HG02973 (cell line): ENCODE data around the gene IQCH.
"Not testable (repeated sequence)": the region's sequence is repeated elsewhere in the genome, so short reads cannot be mapped to it uniquely, and the experiment has no call there.

Experiments
- ATAC-seq: cut with Tn5 transposase; IDR thresholded peaks from one replicate; pipeline ENCODE4 v1.9.1; 2021; ENCODE audit warnings: moderate library complexity; ENCODE audit not compliant: unreplicated experiment

The IQCH gene

GRCh38 chr15:67349634-67350033, 95.0 kb downstream of the IQCH start:
- no peak for ATAC-seq

- ATAC-seq: no peak
Observed at GRCh38 chr15:67350042-67350441, 95.5 kb downstream of the IQCH start.

- no peak for ATAC-seq
Observed at GRCh38 chr15:67358391-67358790, 103.8 kb downstream of the IQCH start.

- no peak for ATAC-seq
Observed at GRCh38 chr15:67358812-67359211, 104.2 kb downstream of the IQCH start.

- no peak for ATAC-seq
Observed at GRCh38 chr15:67359431-67360079, 105.0 kb downstream of the IQCH start.

GRCh38 chr15:67361100-67361499, 106.5 kb downstream of the IQCH start:
- no peak for ATAC-seq

- ATAC-seq: not testable (repeated sequence)
Observed at GRCh38 chr15:67363712-67364111, 109.1 kb downstream of the IQCH start.

- no peak for ATAC-seq
Observed at GRCh38 chr15:67365994-67366393, 111.4 kb downstream of the IQCH start.

GRCh38 chr15:67366904-67367303, 112.3 kb downstream of the IQCH start:
- ATAC-seq: no peak

GRCh38 chr15:67369359-67369998, 114.9 kb downstream of the IQCH start:
- no peak for ATAC-seq

GRCh38 chr15:67370206-67370954, 115.8 kb downstream of the IQCH start:
- ATAC-seq: no peak

GRCh38 chr15:67372543-67372942, 118.0 kb downstream of the IQCH start:
- no peak for ATAC-seq

GRCh38 chr15:67372986-67373675, 118.5 kb downstream of the IQCH start:
- ATAC-seq: no peak

GRCh38 chr15:67373971-67374370, 119.4 kb downstream of the IQCH start:
- ATAC-seq: no peak

- no peak for ATAC-seq
Observed at GRCh38 chr15:67379530-67379929, 124.9 kb downstream of the IQCH start.

GRCh38 chr15:67380921-67381320, 126.3 kb downstream of the IQCH start:
- ATAC-seq: no peak

- no peak for ATAC-seq
Observed at GRCh38 chr15:67381416-67382045, 126.9 kb downstream of the IQCH start.

- ATAC-seq: no peak
Observed at GRCh38 chr15:67382723-67383122, 128.1 kb downstream of the IQCH start.

GRCh38 chr15:67383899-67384298, 129.3 kb downstream of the IQCH start:
- no peak for ATAC-seq

- ATAC-seq: no peak
Observed at GRCh38 chr15:67384761-67385160, 130.2 kb downstream of the IQCH start.

GRCh38 chr15:67385971-67386370, 131.4 kb downstream of the IQCH start:
- ATAC-seq: no peak
